Activated naive CD8-positive, alpha-beta T cell treated with anti-CD3 and anti-CD28 coated beads, Interleukin-2, amount 10 ng/mL, durations not matched to agents 7 days and 5 days (primary cell): ENCODE results near the gene FRG2. TPM values are rescaled to one million over a fixed set of nuclear protein-coding genes. Genes with fewer than 3 reads are reported as not detected.
"Not testable (repeated sequence)": the region's sequence is repeated elsewhere in the genome, so short reads cannot be mapped to it uniquely, and the experiment has no call there.

Experiments used
- ATAC-seq: fragments of 150-1000 bp; cut with Tn5 transposase; one replicate; pipeline ENCODE4 v1.10.0; 2021; ENCODE audit warnings: low read depth, moderate library complexity
- POLR2A ChIA-PET: fragments of 350-600 bp; sonication (Branson Sonifier 250); formaldehyde crosslinking; loops from one replicate; lab custom pipeline; 2021; ENCODE audit warnings: antibody characterized with exemption; lab: Charles Lee
- DNase-seq: peaks from one replicate; pipeline ENCODE4 v3.0.0; 2021
- H3K27ac Mint-ChIP-seq: one replicate; pipeline ENCODE4 v1.8.0; 2022; ENCODE audit warnings: mild to moderate bottlenecking, mixed read lengths
- H3K27me3 Mint-ChIP-seq: one replicate; pipeline ENCODE4 v1.8.0; 2022; ENCODE audit warnings: mild to moderate bottlenecking, moderate library complexity, mixed read lengths
- H3K36me3 Mint-ChIP-seq: one replicate; pipeline ENCODE4 v1.8.0; 2021; ENCODE audit warnings: mild to moderate bottlenecking, mixed read lengths
- H3K4me1 Mint-ChIP-seq: one replicate; pipeline ENCODE4 v1.8.0; 2021; ENCODE audit warnings: mixed read lengths
- H3K4me3 Mint-ChIP-seq: one replicate; pipeline ENCODE4 v1.8.0; 2022; ENCODE audit warnings: mild to moderate bottlenecking, moderate library complexity, mixed read lengths
- H3K9me3 Mint-ChIP-seq: one replicate; pipeline ENCODE4 v1.8.0; 2021; ENCODE audit warnings: mixed read lengths
- total RNA-seq, 2 experiments: library from RNA; stranded (reverse); gene quantifications; one replicate each; pipeline ENCODE4 v1.2.3, GENCODE V29; 2021

Gene FRG2
- total RNA-seq, 2 experiments from 2014 or later, result not detected

DNA sequence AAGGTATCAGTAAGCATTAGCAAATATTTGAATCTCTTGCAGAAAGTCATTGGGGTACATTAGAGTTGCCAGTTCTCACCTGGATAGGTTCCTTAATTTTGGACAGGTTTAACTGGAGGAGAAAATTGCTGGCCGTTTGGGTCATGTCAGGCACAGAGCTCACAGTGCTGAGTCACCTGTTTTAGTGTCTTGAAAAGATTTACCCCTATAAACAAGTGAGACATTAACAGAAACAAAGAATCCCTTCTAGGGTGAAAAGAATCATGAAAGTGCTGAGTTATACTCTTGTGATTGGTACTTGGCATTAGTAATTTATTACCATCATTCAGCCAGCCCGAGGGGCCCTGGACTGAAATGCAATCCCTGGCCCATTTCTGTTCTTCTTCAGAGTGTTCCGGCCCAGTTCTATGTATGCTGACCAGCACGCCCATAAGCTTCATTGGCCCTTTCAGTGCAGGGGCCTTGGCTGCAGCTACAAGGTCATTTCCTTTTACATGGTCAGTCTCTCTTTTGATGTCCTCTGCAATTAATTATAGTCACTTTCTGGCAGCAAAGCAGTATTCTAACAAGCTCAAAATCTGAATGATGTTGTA is 41.3 kb downstream of the FRG2 start:
- DNase-seq, H3K4me3 Mint-ChIP-seq, ATAC-seq, H3K27me3 Mint-ChIP-seq, H3K27ac Mint-ChIP-seq, POLR2A ChIA-PET, H3K36me3 Mint-ChIP-seq, H3K4me1 Mint-ChIP-seq, H3K9me3 Mint-ChIP-seq: not testable (repeated sequence)

DNA sequence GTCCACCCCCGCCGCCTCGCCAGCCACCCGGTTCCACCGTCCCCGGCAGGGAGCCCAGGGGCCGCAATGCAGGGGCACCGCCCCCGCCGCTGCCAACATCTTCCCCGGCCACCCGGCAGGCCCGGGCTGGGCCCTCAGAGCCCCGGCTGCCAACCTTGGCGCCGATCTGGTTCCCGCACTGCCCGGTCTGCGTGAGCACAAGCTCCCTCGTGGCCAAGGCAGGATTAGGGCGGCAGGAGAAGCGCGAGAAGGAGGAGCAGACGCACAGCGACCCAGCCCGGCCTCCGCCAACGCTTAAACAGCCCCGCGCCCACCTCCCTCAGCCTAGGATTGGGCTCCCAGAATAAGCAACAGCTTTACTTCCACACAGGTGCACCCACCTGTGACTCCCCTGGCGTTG is 42.4 kb downstream of the FRG2 start:
- H3K4me1 Mint-ChIP-seq, H3K4me3 Mint-ChIP-seq, H3K27me3 Mint-ChIP-seq, H3K9me3 Mint-ChIP-seq, ATAC-seq, POLR2A ChIA-PET, H3K36me3 Mint-ChIP-seq, DNase-seq, H3K27ac Mint-ChIP-seq: not testable (repeated sequence)

DNA sequence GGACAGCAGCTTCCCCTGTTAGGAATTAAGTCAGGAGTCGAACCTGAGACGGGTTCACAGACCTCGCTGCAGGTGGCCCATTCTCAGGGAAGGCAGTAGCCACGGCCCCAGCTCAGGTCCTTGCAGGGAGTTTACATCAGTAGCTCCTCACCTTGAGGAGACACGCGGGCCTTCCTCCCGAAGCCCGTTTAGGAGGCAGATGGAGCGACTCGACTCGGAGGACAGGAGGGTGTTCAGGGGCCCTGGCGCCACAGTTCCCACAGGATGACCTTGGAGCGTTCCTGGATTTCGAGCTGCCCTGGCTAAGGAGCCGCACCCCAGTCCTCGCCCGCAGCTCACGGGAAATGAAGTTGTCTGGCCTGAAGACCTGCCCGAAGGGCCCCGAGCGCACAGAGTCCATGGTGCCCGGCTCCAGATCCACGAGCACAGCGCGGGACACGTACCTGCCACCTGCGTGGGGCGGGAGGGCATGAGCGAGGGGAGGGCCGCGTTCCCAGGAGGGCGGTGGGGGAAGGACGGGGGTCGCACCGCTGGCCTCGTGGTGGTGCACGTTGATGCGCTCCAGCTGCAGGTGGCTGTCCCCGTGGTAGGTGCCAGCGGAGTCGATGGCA is 43.0 kb downstream of the FRG2 start:
- H3K36me3 Mint-ChIP-seq, H3K9me3 Mint-ChIP-seq, H3K27me3 Mint-ChIP-seq, H3K27ac Mint-ChIP-seq, DNase-seq, POLR2A ChIA-PET, H3K4me3 Mint-ChIP-seq, ATAC-seq, H3K4me1 Mint-ChIP-seq: not testable (repeated sequence)

DNA sequence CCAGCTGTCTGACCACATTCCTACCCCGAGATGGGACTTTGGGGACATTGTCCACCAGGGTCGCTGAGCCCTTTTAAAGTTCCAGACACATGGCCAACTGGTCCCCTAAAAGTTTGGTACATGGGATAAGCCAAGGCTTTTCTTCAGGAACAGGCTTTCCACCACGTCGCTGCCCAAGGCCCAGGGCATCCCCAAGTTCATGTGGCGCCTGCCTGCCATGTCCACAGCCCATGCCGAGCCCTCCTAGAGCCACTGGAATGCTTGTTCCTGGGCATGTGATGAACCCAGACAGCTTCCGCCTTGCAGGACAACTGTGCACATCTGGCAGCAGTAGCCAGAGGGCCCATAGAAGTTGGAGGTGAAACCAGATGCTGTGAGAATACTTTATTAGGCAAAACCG is 45.1 kb downstream of the FRG2 start:
- POLR2A ChIA-PET, result no interaction called here
- no peak for ATAC-seq
- no peak overlapping the region for H3K27ac Mint-ChIP-seq
- H3K27me3 Mint-ChIP-seq, result peaks cover 7% of the 10 kb centered on the region
- no peaks in the 10 kb centered on the region for H3K36me3 Mint-ChIP-seq
- no peak for DNase-seq
- no peaks in the 10 kb centered on the region for H3K9me3 Mint-ChIP-seq
- no peaks in the 10 kb centered on the region for H3K4me1 Mint-ChIP-seq
- no peak overlapping the region for H3K4me3 Mint-ChIP-seq

DNA sequence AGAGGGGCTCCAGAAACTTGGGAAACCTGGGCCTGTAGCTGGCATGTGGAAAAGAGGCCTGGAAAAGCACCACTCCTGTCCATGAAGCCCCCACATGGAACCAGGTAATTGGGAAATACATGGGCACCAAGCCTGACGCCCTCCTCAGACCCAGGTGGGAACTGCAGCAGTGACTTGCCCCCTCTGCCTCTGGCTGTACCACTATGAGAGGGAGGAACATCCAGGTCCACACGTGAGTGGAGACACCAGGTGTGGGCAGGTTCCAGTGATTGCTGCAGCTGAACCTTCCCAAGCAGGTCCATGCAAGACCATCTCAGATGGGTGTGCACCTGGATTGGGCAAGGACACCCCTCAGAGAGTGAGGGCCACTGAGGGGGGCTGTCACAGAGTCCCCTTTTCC is 46.8 kb downstream of the FRG2 start:
- H3K4me3 Mint-ChIP-seq, H3K9me3 Mint-ChIP-seq, H3K4me1 Mint-ChIP-seq, H3K36me3 Mint-ChIP-seq, ATAC-seq, H3K27ac Mint-ChIP-seq, POLR2A ChIA-PET, DNase-seq: not testable (repeated sequence)
- peaks cover 13% of the 10 kb centered on the region for H3K27me3 Mint-ChIP-seq

DNA sequence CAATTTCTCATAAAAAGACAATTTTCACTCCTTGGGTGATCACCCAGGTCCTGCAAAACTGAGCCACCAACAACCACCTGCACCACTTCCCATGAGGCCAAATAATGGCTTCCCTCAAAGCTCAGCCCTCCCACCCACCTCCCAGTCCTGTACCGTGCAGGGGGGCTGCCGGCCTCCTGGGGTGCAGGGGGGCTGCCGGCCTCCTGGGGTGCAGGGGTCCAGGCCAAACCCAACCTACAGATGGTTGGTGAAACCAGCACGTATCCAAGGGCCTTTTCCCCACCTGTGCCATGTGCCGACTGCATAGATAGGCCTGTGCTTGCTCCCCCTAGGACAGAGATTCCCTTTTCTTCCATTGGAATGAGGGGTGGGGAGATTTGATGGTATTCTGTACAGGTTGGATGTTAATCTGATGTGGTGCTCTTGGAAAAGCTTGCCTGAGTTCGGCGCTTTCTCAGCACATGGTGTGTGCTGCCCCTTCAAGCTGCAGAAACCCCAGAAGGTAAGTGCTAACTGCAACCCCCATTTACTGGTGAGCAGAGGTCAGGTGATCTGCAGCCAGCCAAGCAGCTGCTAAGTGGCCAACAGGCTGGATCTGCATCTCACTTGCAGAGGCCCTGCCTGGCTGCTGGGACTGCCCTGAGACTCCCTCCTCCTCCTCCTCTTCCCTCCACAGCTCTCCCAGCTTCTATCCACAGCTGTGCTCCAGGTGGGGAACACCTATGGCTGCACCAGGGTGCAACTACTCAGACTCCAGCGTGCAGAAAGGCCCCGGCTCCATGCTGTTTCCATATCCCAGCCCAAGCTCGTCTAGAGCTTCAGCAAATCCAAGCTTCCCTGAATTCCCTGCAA is 47.6 kb downstream of the FRG2 start:
- POLR2A ChIA-PET, result no interaction called here
- H3K9me3 Mint-ChIP-seq, result no peaks in the 10 kb centered on the region

More for the DNA sequence above, 47.6 kb downstream of the FRG2 start:
- Mint-ChIP-seq H3K4me3 (no peak overlapping the region), H3K36me3 (no peaks in the 10 kb centered on the region), H3K4me1 (no peaks in the 10 kb centered on the region), H3K27ac (no peak overlapping the region), H3K27me3 (peaks cover 15% of the 10 kb centered on the region)
- ATAC-seq (no peak), DNase-seq (no peak)

Other genes with a start within 250 kb of the FRG2 start
- 10 to 100 TPM; 62.6 to 68.8 TPM for gene FRG1, start 86.4 kb downstream of the FRG2 start, total RNA-seq
- not detected for gene DBET, start 37.2 kb upstream of the FRG2 start, total RNA-seq
- gene DUX4, start 146.5 kb upstream of the FRG2 start, total RNA-seq, result not detected